GM21381 (cell line): ENCODE data around the gene CSNK1G2.
"Not testable (repeated sequence)": the region's sequence is repeated elsewhere in the genome, so short reads cannot be mapped to it uniquely, and the experiment has no call there.

Experiments used
- ATAC-seq: cut with Tn5 transposase; IDR thresholded peaks from one replicate; pipeline ENCODE4 v1.9.1; 2021; ENCODE audit warnings: mild to moderate bottlenecking, moderate library complexity; ENCODE audit not compliant: unreplicated experiment

CSNK1G2 gene

GRCh38 chr19:1986357-1987162 is 45.6 kb downstream of the CSNK1G2 start:
- ATAC-seq: no peak

GRCh38 chr19:1987197-1988187 is 46.5 kb downstream of the CSNK1G2 start:
- ATAC-seq: no peak

- ATAC-seq: not testable (repeated sequence)
Observed at GRCh38 chr19:1988464-1988863, 47.5 kb downstream of the CSNK1G2 start.

- ATAC-seq: no peak
Observed at GRCh38 chr19:1989513-1990229, 48.7 kb downstream of the CSNK1G2 start.

GRCh38 chr19:1990230-1991017 is 49.5 kb downstream of the CSNK1G2 start:
- ATAC-seq: no peak

- no peak for ATAC-seq
Observed at GRCh38 chr19:1991018-1991913, 50.3 kb downstream of the CSNK1G2 start.

GRCh38 chr19:1992759-1993260 is 51.8 kb downstream of the CSNK1G2 start:
- ATAC-seq: no peak

GRCh38 chr19:1997353-1998233 is 56.6 kb downstream of the CSNK1G2 start:
- ATAC-seq: no peak

GRCh38 chr19:1998712-1999708 is 58.0 kb downstream of the CSNK1G2 start:
- no peak for ATAC-seq

- no peak for ATAC-seq
Observed at GRCh38 chr19:1999856-2000515, 59.0 kb downstream of the CSNK1G2 start.

GRCh38 chr19:2003874-2004273 is 62.9 kb downstream of the CSNK1G2 start:
- ATAC-seq: no peak

- ATAC-seq: no peak
Observed at GRCh38 chr19:2010135-2010668, 69.2 kb downstream of the CSNK1G2 start.

- no peak for ATAC-seq
Observed at GRCh38 chr19:2011169-2011568, 70.2 kb downstream of the CSNK1G2 start.

GRCh38 chr19:2012941-2013682 is 72.1 kb downstream of the CSNK1G2 start:
- ATAC-seq: no peak

GRCh38 chr19:2013683-2013961 is 72.7 kb downstream of the CSNK1G2 start:
- no peak for ATAC-seq

GRCh38 chr19:2014131-2014571 is 73.2 kb downstream of the CSNK1G2 start:
- no peak for ATAC-seq
